GM10266 (cell line): ENCODE measurements around the gene NSUN6.

Experiments used
- DNase-seq: peaks from one replicate; pipeline ENCODE4 v3.0.0; 2012; ENCODE audit errors: extremely low spot score
- TF ChIP-seq, protein P1 (sequence below): IDR thresholded peaks from 2 replicates; pipeline ENCODE4 v1.5.1; 2012; ENCODE audit warnings: mild to moderate bottlenecking, low read depth; ENCODE audit not compliant: control insufficient read depth, insufficient read depth; ENCODE audit errors: missing control alignments

The NSUN6 gene

DNA sequence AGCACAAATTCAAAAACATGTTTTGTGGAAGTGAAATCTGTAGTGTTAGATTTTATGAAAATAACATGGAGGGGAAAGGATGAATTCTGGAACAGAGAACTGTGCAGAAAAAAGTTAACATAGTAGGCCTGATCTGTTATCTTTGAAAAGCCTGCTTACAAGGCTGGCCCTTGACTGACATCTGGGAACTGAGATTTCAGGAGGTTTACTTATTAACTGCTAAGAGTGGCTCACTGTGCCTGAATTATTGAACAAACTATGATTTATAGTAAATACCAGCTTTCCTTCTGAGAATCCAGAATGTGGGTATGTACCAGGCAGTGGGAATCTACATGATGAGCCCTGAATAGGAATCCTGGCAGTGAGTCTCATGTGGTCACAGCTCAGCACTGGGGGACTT, 30.5 kb downstream of the NSUN6 start:
- TF ChIP-seq, protein P1, sequence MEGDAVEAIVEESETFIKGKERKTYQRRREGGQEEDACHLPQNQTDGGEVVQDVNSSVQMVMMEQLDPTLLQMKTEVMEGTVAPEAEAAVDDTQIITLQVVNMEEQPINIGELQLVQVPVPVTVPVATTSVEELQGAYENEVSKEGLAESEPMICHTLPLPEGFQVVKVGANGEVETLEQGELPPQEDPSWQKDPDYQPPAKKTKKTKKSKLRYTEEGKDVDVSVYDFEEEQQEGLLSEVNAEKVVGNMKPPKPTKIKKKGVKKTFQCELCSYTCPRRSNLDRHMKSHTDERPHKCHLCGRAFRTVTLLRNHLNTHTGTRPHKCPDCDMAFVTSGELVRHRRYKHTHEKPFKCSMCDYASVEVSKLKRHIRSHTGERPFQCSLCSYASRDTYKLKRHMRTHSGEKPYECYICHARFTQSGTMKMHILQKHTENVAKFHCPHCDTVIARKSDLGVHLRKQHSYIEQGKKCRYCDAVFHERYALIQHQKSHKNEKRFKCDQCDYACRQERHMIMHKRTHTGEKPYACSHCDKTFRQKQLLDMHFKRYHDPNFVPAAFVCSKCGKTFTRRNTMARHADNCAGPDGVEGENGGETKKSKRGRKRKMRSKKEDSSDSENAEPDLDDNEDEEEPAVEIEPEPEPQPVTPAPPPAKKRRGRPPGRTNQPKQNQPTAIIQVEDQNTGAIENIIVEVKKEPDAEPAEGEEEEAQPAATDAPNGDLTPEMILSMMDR, result no peak
- no peak for DNase-seq

DNA sequence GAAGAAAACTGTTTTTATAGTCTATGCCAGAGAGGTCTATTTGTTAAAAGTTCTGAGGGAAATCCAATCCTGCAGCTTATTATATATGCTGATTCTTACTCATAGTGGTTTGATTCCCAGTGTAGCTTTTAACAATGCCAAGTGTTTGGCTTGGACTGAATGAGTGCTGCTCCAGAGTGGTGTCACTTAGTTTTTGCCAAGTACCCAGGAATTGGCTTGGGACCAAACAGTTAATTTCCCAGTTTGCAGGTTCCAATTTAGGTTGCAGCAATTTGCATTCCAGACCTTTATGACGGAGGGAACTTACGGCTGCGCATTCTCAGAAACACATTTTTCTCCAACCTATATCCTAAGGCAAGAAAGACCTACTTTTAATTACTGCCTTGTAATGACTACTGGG, 32.4 kb downstream of the NSUN6 start:
- TF ChIP-seq, protein P1, result no peak
- DNase-seq, result no peak

DNA sequence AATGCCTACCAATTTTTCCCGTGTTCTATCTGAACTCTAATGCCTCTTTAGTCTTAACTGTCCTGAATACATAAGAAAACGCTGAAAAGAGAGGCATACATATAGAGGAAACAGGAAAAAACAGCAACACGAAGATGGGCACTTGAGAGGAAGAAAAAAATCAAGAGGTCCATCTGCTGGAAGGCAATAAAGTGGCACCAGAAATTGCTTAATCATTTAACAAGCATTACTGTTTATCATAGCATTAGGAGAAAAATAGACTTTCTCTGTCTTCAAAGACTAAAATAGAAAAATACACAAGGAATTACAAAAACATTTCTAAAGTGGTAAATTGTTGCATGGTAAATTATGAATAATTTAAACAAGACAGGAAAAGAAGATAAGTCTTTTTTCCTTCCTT, 35.0 kb downstream of the NSUN6 start:
- TF ChIP-seq, protein P1, result no peak
- no peak for DNase-seq

DNA sequence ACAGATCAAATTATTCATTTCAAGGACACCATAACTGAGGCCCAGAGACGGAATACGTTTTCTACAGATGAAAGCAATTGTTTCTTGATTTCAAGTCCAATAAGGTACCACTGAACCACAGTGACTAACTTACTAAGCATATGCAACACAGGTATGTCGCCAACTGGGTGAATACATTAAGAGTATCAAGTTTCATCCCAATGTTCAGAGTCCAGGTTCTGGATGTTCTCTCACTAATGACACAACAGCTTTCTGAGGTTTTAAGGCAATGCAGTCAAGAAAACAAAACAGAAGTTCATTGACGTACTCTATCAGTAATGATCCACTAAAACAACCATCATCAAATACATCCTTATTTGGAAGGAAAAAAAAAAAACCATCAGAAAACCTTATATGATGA, 35.8 kb downstream of the NSUN6 start:
- TF ChIP-seq, protein P1, result no peak
- DNase-seq, result no peak

DNA sequence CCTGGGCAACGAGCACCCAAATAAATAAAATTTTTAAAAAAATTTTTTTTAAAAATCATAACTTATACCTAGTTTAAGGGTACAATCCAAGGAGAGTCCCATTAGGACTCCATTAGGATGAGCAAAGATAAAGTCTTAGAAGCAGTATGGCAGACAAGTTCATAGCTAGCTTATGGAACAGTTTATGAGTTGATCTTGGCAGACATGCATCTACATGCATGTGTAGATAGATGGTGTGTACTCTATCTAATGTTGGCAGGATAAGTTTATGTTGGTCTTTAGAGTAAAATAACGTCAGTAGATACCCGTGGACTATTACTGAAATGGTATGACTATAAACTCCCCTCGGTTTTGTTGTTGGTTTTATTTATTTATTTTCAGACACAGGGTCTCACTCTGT, 40.2 kb downstream of the NSUN6 start:
- DNase-seq, result no peak
- TF ChIP-seq, protein P1, result no peak

DNA sequence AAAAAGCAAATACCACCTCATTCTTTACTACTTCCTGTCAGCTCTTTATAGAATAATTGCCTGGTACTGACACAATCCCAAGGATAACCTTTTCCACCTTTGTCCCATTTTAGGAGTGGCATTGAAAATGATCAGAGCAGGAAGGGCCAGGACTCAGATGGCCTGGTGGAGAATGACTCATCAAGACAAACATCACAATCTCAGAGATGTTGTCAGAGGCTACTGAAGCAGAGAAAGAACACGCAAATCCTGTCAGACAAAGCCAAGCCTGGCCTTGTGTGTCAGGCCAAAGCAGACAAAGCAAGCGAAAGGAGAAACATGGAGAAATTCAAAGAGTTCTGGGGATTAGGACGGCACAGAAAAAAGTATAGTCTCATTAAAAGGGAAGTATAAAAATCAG, 40.9 kb downstream of the NSUN6 start:
- DNase-seq, result no peak
- TF ChIP-seq, protein P1, result no peak

DNA sequence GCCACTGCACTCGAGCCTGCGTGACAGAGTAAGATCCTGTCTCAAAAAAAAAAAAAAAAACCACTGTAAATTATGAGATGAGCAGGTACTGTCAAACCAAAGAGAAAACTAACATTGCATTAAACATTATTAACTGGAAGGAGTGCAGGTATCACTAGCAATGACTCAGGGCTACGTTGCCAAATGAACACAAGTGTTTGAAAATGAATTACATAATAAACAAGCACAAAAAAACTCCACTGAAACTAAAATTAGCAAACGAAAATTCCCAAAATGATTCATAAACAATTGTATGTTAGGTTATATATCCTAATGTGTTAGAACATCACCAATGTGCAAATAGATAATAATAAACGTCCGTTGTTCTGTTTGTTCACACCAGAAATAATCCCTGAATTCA, 42.8 kb downstream of the NSUN6 start:
- TF ChIP-seq, protein P1, result no peak
- DNase-seq, result no peak
